A549 (cell line): Measurements from ENCODE around the gene LANCL2. TPM values are rescaled to one million over a fixed set of nuclear protein-coding genes. Genes with fewer than 3 reads are reported as not detected.

Experiments
- ATAC-seq, 2 experiments: fragments of 200-7000 bp in 1 of 2; fragments of >200 bp in 1 of 2; cut with Nextera tagmentation in 1 of 2; cut with Tn5 transposase in 1 of 2; 3 replicates each; pipeline versions ENCODE4 v1.8.0 to v1.9.1; 2018 to 2020; ENCODE audit warnings: mild to moderate bottlenecking in 1 of 2, moderate library complexity in 1 of 2
- CTCF ChIA-PET: fragments of 300-600 bp; sonication (Branson Sonifier 250); formaldehyde crosslinking; extraction: SDS; loops from one replicate; lab custom pipeline; 2021; ENCODE audit warnings: antibody characterized with exemption, inconsistent platforms; lab: Yijun Ruan, JAX
- POLR2A ChIA-PET: fragments of 350-600 bp; formaldehyde crosslinking; extraction: SDS; loops from one replicate; lab custom pipeline; 2021; ENCODE audit warnings: antibody characterized with exemption, inconsistent platforms; lab: Yijun Ruan, JAX
- DNase-seq, 2 experiments: peaks; one replicate each; pipeline versions ENCODE4 v3.0.0 to v3.0.0-alpha.2; 2011 to 2016; ENCODE audit warnings: low read depth in 1 of 2, low spot score in 1 of 2
- FAIRE-seq: peaks from 2 replicates; lab custom pipeline; 2011; peaks lifted over from hg19 to GRCh38; lab: Jason Lieb, UNC
- H3K27ac ChIP-seq, 2 experiments: fragments of >200 bp; sonication (Bioruptor Twin); formaldehyde crosslinking; 3 replicates each; pipeline ENCODE4 v1.5.1; 2016 to 2017
- H3K4me1 ChIP-seq: fragments of >200 bp; sonication (Bioruptor Twin); formaldehyde crosslinking; 3 replicates; pipeline ENCODE4 v1.6.1; 2016
- H3K4me2 ChIP-seq: fragments of >200 bp; sonication (Bioruptor Twin); formaldehyde crosslinking; 3 replicates; pipeline ENCODE4 v1.6.1; 2016
- H3K4me3 ChIP-seq: fragments of >200 bp; sonication (Bioruptor Twin); formaldehyde crosslinking; 3 replicates; pipeline ENCODE4 v1.5.1; 2016
- H3K9me3 ChIP-seq: fragments of >200 bp; sonication (Bioruptor Twin); formaldehyde crosslinking; 3 replicates; pipeline ENCODE4 v1.6.1; 2016
- BCL3 ChIP-seq: fragments of >200 bp; sonication (Bioruptor Twin); formaldehyde crosslinking; IDR thresholded peaks from 3 replicates; pipeline ENCODE4 v1.6.1; 2016
- BHLHE40 ChIP-seq: IDR thresholded peaks from 2 replicates; pipeline ENCODE4 v1.6.1; 2012; ENCODE audit warnings: low read depth, low read length, inconsistent platforms
- CBX2 ChIP-seq: fragments of 200-600 bp; sonication (generic); IDR thresholded peaks from 2 replicates; pipeline ENCODE4 v1.6.1; 2016; ENCODE audit warnings: low read depth, mild to moderate bottlenecking, borderline replicate concordance
- CBX8 ChIP-seq: fragments of 200-600 bp; sonication (generic); IDR thresholded peaks from 2 replicates; pipeline ENCODE4 v1.6.1; 2016
- CHD2 ChIP-seq: fragments of 150-350 bp; IDR thresholded peaks from 2 replicates; pipeline ENCODE4 v1.6.1; 2014; ENCODE audit warnings: low read length; ENCODE audit not compliant: partially characterized antibody
- EHF ChIP-seq: fragments of 250-450 bp; sonication (Bioruptor Pico); IDR thresholded peaks from 2 replicates; pipeline ENCODE4 v1.5.0; 2020; ENCODE audit warnings: mild to moderate bottlenecking
- EP300 ChIP-seq, 2 experiments: fragments of >200 bp; sonication (Bioruptor Twin); formaldehyde crosslinking; IDR thresholded peaks; 2 replicates in 1 of 2; 3 replicates in 1 of 2; pipeline ENCODE4 v1.6.1; 2016 to 2017
- FOSL2 ChIP-seq, 2 experiments: fragments of 450-650 bp in 1 of 2; fragments of >200 bp in 1 of 2; sonication (Bioruptor Twin) in 1 of 2; formaldehyde crosslinking; IDR thresholded peaks; 2 replicates each; pipeline versions ENCODE4 v1.5.0 to v1.6.1; 2016 to 2020; ENCODE audit warnings: mild to moderate bottlenecking in 1 of 2, moderate library complexity in 1 of 2
- FOXS1 ChIP-seq: fragments of 250-450 bp; sonication (Bioruptor Pico); IDR thresholded peaks from 2 replicates; pipeline ENCODE4 v1.5.0; 2020; ENCODE audit warnings: mild to moderate bottlenecking, moderate library complexity
- GATA3 ChIP-seq: IDR thresholded peaks from 2 replicates; pipeline ENCODE4 v1.6.1; 2012; ENCODE audit warnings: borderline replicate concordance
- HES2 ChIP-seq: fragments of >200 bp; sonication (Bioruptor Twin); formaldehyde crosslinking; IDR thresholded peaks from 2 replicates; pipeline ENCODE4 v1.6.1; 2016
- HOXB5 ChIP-seq: fragments of 250-450 bp; sonication (Bioruptor Pico); IDR thresholded peaks from 2 replicates; pipeline ENCODE4 v1.5.0; 2020; ENCODE audit warnings: mild to moderate bottlenecking, moderate library complexity
- JUNB ChIP-seq: fragments of >200 bp; sonication (Bioruptor Twin); formaldehyde crosslinking; IDR thresholded peaks from 2 replicates; pipeline ENCODE4 v1.6.1; 2016
- KDM5A ChIP-seq: fragments of 200-600 bp; sonication (generic); IDR thresholded peaks from 2 replicates; pipeline ENCODE4 v1.6.1; 2016; ENCODE audit warnings: antibody characterized with exemption, mild to moderate bottlenecking
- MAZ ChIP-seq: fragments of 150-350 bp; IDR thresholded peaks from 2 replicates; pipeline ENCODE4 v1.6.1; 2014; ENCODE audit warnings: antibody characterized with exemption, low read depth, low read length, borderline replicate concordance
- MYC ChIP-seq: IDR thresholded peaks from 2 replicates; pipeline ENCODE4 v1.6.1; 2012; ENCODE audit warnings: mild to moderate bottlenecking, inconsistent platforms, low read length, improper control_type of control experiment, borderline replicate concordance
- NFE2L2 ChIP-seq: fragments of 150-350 bp; conservative IDR thresholded peaks from 2 replicates; pipeline ENCODE4 v1.6.1; 2014; ENCODE audit warnings: low read length
- NR3C1 ChIP-seq: fragments of >200 bp; sonication (Bioruptor Twin); formaldehyde crosslinking; IDR thresholded peaks from 3 replicates; pipeline ENCODE4 v1.6.1; 2017
- RAD21 ChIP-seq, 2 experiments: fragments of >200 bp in 1 of 2; sonication (Bioruptor Twin) in 1 of 2; formaldehyde crosslinking in 1 of 2; IDR thresholded peaks in 1 of 2; conservative IDR thresholded peaks in 1 of 2; 2 replicates in 1 of 2; 3 replicates in 1 of 2; pipeline ENCODE4 v1.6.1; 2012 to 2018; ENCODE audit warnings: inconsistent platforms in 1 of 2
- RCOR1 ChIP-seq: fragments of 150-350 bp; IDR thresholded peaks from 2 replicates; pipeline ENCODE4 v1.6.1; 2014; ENCODE audit warnings: antibody characterized with exemption, low read length, low read depth
- SMC3 ChIP-seq: fragments of >200 bp; sonication (Bioruptor Twin); formaldehyde crosslinking; IDR thresholded peaks from 3 replicates; pipeline ENCODE4 v1.6.1; 2018; ENCODE audit warnings: inconsistent platforms
- SREBF2 ChIP-seq: fragments of 450-650 bp; IDR thresholded peaks from 2 replicates; pipeline ENCODE4 v1.6.1; 2014; ENCODE audit warnings: mild to moderate bottlenecking, moderate library complexity
- TFCP2L1 ChIP-seq: fragments of 250-450 bp; sonication (Bioruptor Pico); IDR thresholded peaks from 2 replicates; pipeline ENCODE4 v1.5.0; 2021; ENCODE audit warnings: mild to moderate bottlenecking
- ZC3H11A ChIP-seq: fragments of 450-650 bp; IDR thresholded peaks from 2 replicates; pipeline ENCODE4 v1.6.1; 2014; ENCODE audit warnings: antibody characterized with exemption, mild to moderate bottlenecking
- ZSCAN20 ChIP-seq: fragments of 250-450 bp; sonication (Bioruptor Pico); IDR thresholded peaks from 2 replicates; pipeline ENCODE4 v1.8.0; 2022; ENCODE audit warnings: mild to moderate bottlenecking, moderate library complexity
- WGBS: methylation state at CpG from one replicate; pipeline ENCODE4 v1.1.6; 2017; ENCODE audit errors: missing lambda C conversion rate; 5-methylcytosine and 5-hydroxymethylcytosine counted together
- polyA plus RNA-seq, 4 experiments: library from polyadenylated mRNA; depleted of rRNA in 3 of 4; stranded (reverse); fragments of >200 nt; fragmentation: RNase III in 1 of 4; extraction: RNeasy Plus Mini Kit Qiagen cat#74134 plus additional on column Dnase treatment in 1 of 4; gene quantifications; 2 replicates in 3 of 4; 3 replicates in 1 of 4; pipeline ENCODE4 v1.2.3, GENCODE V29; 2011 to 2017
- TF ChIP-seq, protein P1 (sequence below): IDR thresholded peaks from 2 replicates; pipeline ENCODE4 v1.6.1; 2012
- TF ChIP-seq, protein P2 (sequence below): fragments of 250-450 bp; sonication (Bioruptor Pico); IDR thresholded peaks from 2 replicates; pipeline ENCODE4 v1.5.0; 2021; ENCODE audit warnings: mild to moderate bottlenecking, moderate library complexity, borderline replicate concordance

The LANCL2 gene
- polyA plus RNA-seq, 2 of the 4 experiments (the other 2 are of a cell fraction) = 8.0 to 12.4 TPM

- WGBS = 62% methylated on average over 8 of the region's 8 CpGs
- POLR2A ChIA-PET = no interaction called here
Observed at GRCh38 chr7:55449992-55450535, 84.9 kb downstream of the LANCL2 start.

DNA sequence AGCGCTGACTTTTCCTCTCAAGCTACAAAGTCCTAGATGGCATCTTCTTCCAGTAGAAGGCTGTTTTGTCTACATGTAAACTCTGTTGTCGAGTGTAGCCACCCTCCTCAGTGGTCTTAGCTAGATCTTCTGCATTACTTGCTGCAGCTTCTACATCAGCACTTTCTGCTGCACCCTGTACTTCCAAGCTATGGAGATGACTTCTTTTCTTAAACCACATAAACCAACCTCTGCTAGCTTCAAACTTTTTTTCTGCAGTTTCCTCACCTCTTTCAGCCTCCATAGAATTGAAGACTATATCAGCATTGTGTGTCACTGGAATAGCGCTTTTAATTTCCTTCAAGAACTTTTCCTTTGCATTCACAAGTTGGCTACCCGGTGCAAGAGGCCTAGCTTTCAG is 87.8 kb downstream of the LANCL2 start:
- Histone ChIP-seq H3K4me3 (no peak overlapping the region), H3K27ac (no peak overlapping the region), H3K4me1 (no peaks in the 10 kb centered on the region), H3K9me3 (peaks cover 7% of the 10 kb centered on the region; the same call in 1 of the 3 replicates), H3K4me2 (no peak overlapping the region)
- POLR2A ChIA-PET = no interaction called here
- DNase-seq (no peak), FAIRE-seq (no peak), ATAC-seq (no peak)
- CTCF ChIA-PET = interaction anchor here (1.1 to 1.2 kb wide), 3 partner anchors 20 to 95 kb away, joined by 3 to 6 read pairs (median 4); no protein-coding TSS in a partner anchor
- WGBS = 49% methylated on average over 4 of the region's 4 CpGs
- TF ChIP-seq FOSL2 (IDR thresholded peaks at IDR 0.05) (no peak), FOSL2 (CRISPR knock-in tag; IDR thresholded peaks at IDR 0.05) (no peak), EP300 (IDR thresholded peaks at IDR 0.05) (no peak), GATA3 (no peak)

More at GRCh38 chr7:55449992-55450535, 84.9 kb downstream of the LANCL2 start:
- CTCF ChIA-PET = no interaction called here
- DNase-seq (no peak), FAIRE-seq (no peak), ATAC-seq (no peak)
- Histone ChIP-seq H3K4me1 (no peaks in the 10 kb centered on the region), H3K9me3 (no peaks in the 10 kb centered on the region), H3K4me3 (no peak overlapping the region), H3K27ac (no peak overlapping the region), H3K4me2 (no peak overlapping the region)
- no peak for TF ChIP-seq SMC3
- TF ChIP-seq, protein P1, sequence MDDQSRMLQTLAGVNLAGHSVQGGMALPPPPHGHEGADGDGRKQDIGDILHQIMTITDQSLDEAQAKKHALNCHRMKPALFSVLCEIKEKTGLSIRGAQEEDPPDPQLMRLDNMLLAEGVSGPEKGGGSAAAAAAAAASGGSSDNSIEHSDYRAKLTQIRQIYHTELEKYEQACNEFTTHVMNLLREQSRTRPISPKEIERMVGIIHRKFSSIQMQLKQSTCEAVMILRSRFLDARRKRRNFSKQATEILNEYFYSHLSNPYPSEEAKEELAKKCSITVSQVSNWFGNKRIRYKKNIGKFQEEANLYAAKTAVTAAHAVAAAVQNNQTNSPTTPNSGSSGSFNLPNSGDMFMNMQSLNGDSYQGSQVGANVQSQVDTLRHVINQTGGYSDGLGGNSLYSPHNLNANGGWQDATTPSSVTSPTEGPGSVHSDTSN = no peak
- TF ChIP-seq MYC = no peak
- TF ChIP-seq KDM5A = no peak
- TF ChIP-seq, protein P2, sequence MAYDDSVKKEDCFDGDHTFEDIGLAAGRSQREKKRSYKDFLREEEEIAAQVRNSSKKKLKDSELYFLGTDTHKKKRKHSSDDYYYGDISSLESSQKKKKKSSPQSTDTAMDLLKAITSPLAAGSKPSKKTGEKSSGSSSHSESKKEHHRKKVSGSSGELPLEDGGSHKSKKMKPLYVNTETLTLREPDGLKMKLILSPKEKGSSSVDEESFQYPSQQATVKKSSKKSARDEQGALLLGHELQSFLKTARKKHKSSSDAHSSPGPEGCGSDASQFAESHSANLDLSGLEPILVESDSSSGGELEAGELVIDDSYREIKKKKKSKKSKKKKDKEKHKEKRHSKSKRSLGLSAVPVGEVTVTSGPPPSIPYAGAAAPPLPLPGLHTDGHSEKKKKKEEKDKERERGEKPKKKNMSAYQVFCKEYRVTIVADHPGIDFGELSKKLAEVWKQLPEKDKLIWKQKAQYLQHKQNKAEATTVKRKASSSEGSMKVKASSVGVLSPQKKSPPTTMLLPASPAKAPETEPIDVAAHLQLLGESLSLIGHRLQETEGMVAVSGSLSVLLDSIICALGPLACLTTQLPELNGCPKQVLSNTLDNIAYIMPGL (CRISPR knock-in tag) = no peak
- no peak for TF ChIP-seq EHF (CRISPR knock-in tag)
- TF ChIP-seq CBX8 = no peak
- TF ChIP-seq MAZ = no peak
- no peak for TF ChIP-seq GATA3
- no peak for TF ChIP-seq SREBF2
- TF ChIP-seq HES2 = no peak
- TF ChIP-seq RCOR1 = no peak
- TF ChIP-seq NFE2L2 = no peak
- TF ChIP-seq ZC3H11A = no peak
- TF ChIP-seq NR3C1 = no peak
- no peak for TF ChIP-seq CHD2

DNA sequence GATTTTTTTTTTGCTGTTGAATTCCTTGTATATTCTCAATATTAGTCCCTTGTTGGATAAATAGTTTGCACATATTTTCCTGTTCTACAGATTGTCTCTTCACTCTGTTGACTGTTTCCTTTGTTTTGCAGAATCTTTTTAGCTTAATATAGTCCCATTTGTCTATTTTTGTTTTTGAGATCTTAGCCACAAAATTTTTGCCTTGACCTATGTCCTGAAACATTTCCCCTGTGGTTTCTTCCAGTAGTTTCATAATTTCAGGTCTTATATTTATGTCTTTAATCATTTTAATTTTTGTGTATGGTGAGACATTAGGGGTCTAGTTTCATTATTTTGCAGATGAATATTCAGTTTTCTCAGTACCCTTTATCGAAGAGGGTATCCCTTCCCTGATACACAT is 92.7 kb downstream of the LANCL2 start:
- TF ChIP-seq FOXS1 (CRISPR knock-in tag) = no peak
- TF ChIP-seq BHLHE40 = no peak
- TF ChIP-seq, protein P2 (CRISPR knock-in tag) = no peak
- no peak for TF ChIP-seq HOXB5
- no peak for TF ChIP-seq TFCP2L1 (CRISPR knock-in tag)
- no peak for TF ChIP-seq SREBF2
- TF ChIP-seq RAD21 (conservative IDR thresholded peaks at IDR 0.05 in 1 of 2, IDR thresholded peaks at IDR 0.05 in 1 of 2) = no peak
- no peak for TF ChIP-seq JUNB
- TF ChIP-seq BCL3 = no peak
- no peak for TF ChIP-seq CBX2
- no peak for TF ChIP-seq ZSCAN20
- no peak for TF ChIP-seq NR3C1
- Histone ChIP-seq H3K27ac (no peak overlapping the region), H3K4me1 (no peaks in the 10 kb centered on the region), H3K9me3 (peaks cover 32% of the 10 kb centered on the region; the same call in 2 of the 3 replicates), H3K4me2 (no peak overlapping the region), H3K4me3 (no peak overlapping the region)
- 83% methylated on average over 1 of the region's 1 CpG for WGBS
- no peak for ATAC-seq
- ChIA-PET POLR2A (no interaction called here), CTCF (no interaction called here)
- DNase-seq = no peak
- no peak for FAIRE-seq
